Activated naive CD8-positive, alpha-beta T cell treated with anti-CD3 and anti-CD28 coated beads for 36 hours (primary cell): Measurements from ENCODE around the gene INPP4A. TPM values are rescaled to one million over a fixed set of nuclear protein-coding genes. Genes with fewer than 3 reads are reported as not detected.

Source experiments
- DNase-seq: peaks from one replicate; pipeline ENCODE4 v3.0.0; 2021
- H3K27ac Mint-ChIP-seq: one replicate; pipeline ENCODE4 v1.8.0; 2022; ENCODE audit warnings: mild to moderate bottlenecking, moderate library complexity, mixed read lengths
- H3K27me3 Mint-ChIP-seq: one replicate; pipeline ENCODE4 v1.8.0; 2022; ENCODE audit warnings: mild to moderate bottlenecking, mixed read lengths
- H3K36me3 Mint-ChIP-seq: one replicate; pipeline ENCODE4 v1.8.0; 2021; ENCODE audit warnings: mild to moderate bottlenecking, mixed read lengths
- H3K4me1 Mint-ChIP-seq: one replicate; pipeline ENCODE4 v1.8.0; 2021; ENCODE audit warnings: mixed read lengths
- H3K4me3 Mint-ChIP-seq: one replicate; pipeline ENCODE4 v1.8.0; 2022; ENCODE audit warnings: mild to moderate bottlenecking, moderate library complexity, mixed read lengths
- H3K9me3 Mint-ChIP-seq: one replicate; pipeline ENCODE4 v1.8.0; 2022; ENCODE audit warnings: mixed read lengths
- total RNA-seq, 2 experiments: library from RNA; stranded (reverse); gene quantifications; one replicate each; pipeline ENCODE4 v1.2.3, GENCODE V29; 2021

Gene INPP4A
- total RNA-seq, 2 experiments from 2014 or later: 31.6 to 31.9 TPM

- H3K9me3 Mint-ChIP-seq: peaks cover 3% of the 10 kb centered on the region
- no peaks in the 10 kb centered on the region for H3K27me3 Mint-ChIP-seq
- peak overlapping the region; percentile 63 for H3K4me3 Mint-ChIP-seq
- no peak for DNase-seq
- peaks cover 90% of the 10 kb centered on the region for H3K4me1 Mint-ChIP-seq
- H3K27ac Mint-ChIP-seq: peak overlapping the region; percentile 96
- H3K36me3 Mint-ChIP-seq: peaks cover 43% of the 10 kb centered on the region
These were observed 18.4 kb downstream of the INPP4A start for GRCh38 chr2:98463081-98463481.

- Mint-ChIP-seq H3K27ac (peak overlapping the region; percentile 96), H3K4me3 (peak overlapping the region; percentile 63), H3K27me3 (no peaks in the 10 kb centered on the region), H3K4me1 (peaks cover 90% of the 10 kb centered on the region), H3K36me3 (peaks cover 40% of the 10 kb centered on the region), H3K9me3 (peaks cover 3% of the 10 kb centered on the region)
- no peak for DNase-seq
These were observed 18.9 kb downstream of the INPP4A start for GRCh38 chr2:98463551-98463971.

- Mint-ChIP-seq H3K27me3 (no peaks in the 10 kb centered on the region), H3K27ac (peak overlapping the region; percentile 96), H3K36me3 (peaks cover 39% of the 10 kb centered on the region), H3K4me1 (peaks cover 90% of the 10 kb centered on the region), H3K9me3 (peaks cover 3% of the 10 kb centered on the region), H3K4me3 (peak overlapping the region; percentile 63)
- DNase-seq: no peak
These were observed 19.5 kb downstream of the INPP4A start for GRCh38 chr2:98463988-98464771.

GRCh38 chr2:98464772-98465310, 20.2 kb downstream of the INPP4A start:
- H3K27ac Mint-ChIP-seq: peak overlapping the region; percentile 96

GRCh38 chr2:98465456-98466226, 21.0 kb downstream of the INPP4A start:
- Mint-ChIP-seq H3K4me1 (peaks cover 85% of the 10 kb centered on the region), H3K27ac (peak overlapping the region; percentile 96), H3K9me3 (peaks cover 3% of the 10 kb centered on the region), H3K4me3 (peak overlapping the region; percentile 72), H3K36me3 (peaks cover 44% of the 10 kb centered on the region), H3K27me3 (no peaks in the 10 kb centered on the region)
- peak; percentile 71 for DNase-seq

More at GRCh38 chr2:98464772-98465310, 20.2 kb downstream of the INPP4A start:
- peak overlapping the region; percentile 72 for H3K4me3 Mint-ChIP-seq
- H3K36me3 Mint-ChIP-seq: peaks cover 40% of the 10 kb centered on the region
- no peak for DNase-seq
- no peaks in the 10 kb centered on the region for H3K27me3 Mint-ChIP-seq
- peaks cover 89% of the 10 kb centered on the region for H3K4me1 Mint-ChIP-seq
- peaks cover 3% of the 10 kb centered on the region for H3K9me3 Mint-ChIP-seq

GRCh38 chr2:98467082-98467536, 22.5 kb downstream of the INPP4A start:
- peaks cover 46% of the 10 kb centered on the region for H3K36me3 Mint-ChIP-seq
- peaks cover 85% of the 10 kb centered on the region for H3K4me1 Mint-ChIP-seq
- DNase-seq: no peak
- no peaks in the 10 kb centered on the region for H3K27me3 Mint-ChIP-seq
- H3K9me3 Mint-ChIP-seq: peaks cover 3% of the 10 kb centered on the region
- peak overlapping the region; percentile 96 for H3K27ac Mint-ChIP-seq
- H3K4me3 Mint-ChIP-seq: peak overlapping the region; percentile 58

- DNase-seq: no peak
- Mint-ChIP-seq H3K36me3 (peaks cover 46% of the 10 kb centered on the region), H3K9me3 (peaks cover 3% of the 10 kb centered on the region), H3K4me1 (peaks cover 90% of the 10 kb centered on the region), H3K4me3 (no peak overlapping the region), H3K27ac (peak overlapping the region; percentile 96), H3K27me3 (no peaks in the 10 kb centered on the region)
These were observed 23.0 kb downstream of the INPP4A start for GRCh38 chr2:98467652-98468051.

GRCh38 chr2:98468621-98469236, 24.1 kb downstream of the INPP4A start:
- Mint-ChIP-seq H3K27ac (peak overlapping the region; percentile 84), H3K9me3 (peaks cover 3% of the 10 kb centered on the region), H3K27me3 (no peaks in the 10 kb centered on the region), H3K36me3 (peaks cover 43% of the 10 kb centered on the region), H3K4me1 (peaks cover 91% of the 10 kb centered on the region), H3K4me3 (peak overlapping the region; percentile 1)
- DNase-seq: peak; percentile 71

GRCh38 chr2:98469862-98470544, 25.3 kb downstream of the INPP4A start:
- Mint-ChIP-seq H3K27ac (peak overlapping the region; percentile 84), H3K4me3 (peak overlapping the region; percentile 23), H3K4me1 (peaks cover 91% of the 10 kb centered on the region), H3K36me3 (peaks cover 40% of the 10 kb centered on the region), H3K27me3 (no peaks in the 10 kb centered on the region), H3K9me3 (peaks cover 3% of the 10 kb centered on the region)
- DNase-seq: no peak

- Mint-ChIP-seq H3K4me3 (no peak overlapping the region), H3K9me3 (peaks cover 3% of the 10 kb centered on the region), H3K27ac (peak overlapping the region; percentile 84), H3K36me3 (peaks cover 38% of the 10 kb centered on the region), H3K27me3 (no peaks in the 10 kb centered on the region), H3K4me1 (peaks cover 92% of the 10 kb centered on the region)
- no peak for DNase-seq
These were observed 26.2 kb downstream of the INPP4A start for GRCh38 chr2:98470851-98471255.

- H3K27me3 Mint-ChIP-seq: no peaks in the 10 kb centered on the region
- H3K4me1 Mint-ChIP-seq: peaks cover 92% of the 10 kb centered on the region
- peaks cover 30% of the 10 kb centered on the region for H3K36me3 Mint-ChIP-seq
- H3K4me3 Mint-ChIP-seq: no peak overlapping the region
- peaks cover 3% of the 10 kb centered on the region for H3K9me3 Mint-ChIP-seq
- peak overlapping the region; percentile 87 for H3K27ac Mint-ChIP-seq
- DNase-seq: no peak
These were observed 26.9 kb downstream of the INPP4A start for GRCh38 chr2:98471402-98472131.

- no peaks in the 10 kb centered on the region for H3K9me3 Mint-ChIP-seq
- no peak overlapping the region for H3K4me3 Mint-ChIP-seq
- peaks cover 31% of the 10 kb centered on the region for H3K36me3 Mint-ChIP-seq
- H3K27ac Mint-ChIP-seq: peak overlapping the region; percentile 87
- no peak for DNase-seq
- no peaks in the 10 kb centered on the region for H3K27me3 Mint-ChIP-seq
- peaks cover 92% of the 10 kb centered on the region for H3K4me1 Mint-ChIP-seq
These were observed 27.5 kb downstream of the INPP4A start for GRCh38 chr2:98472132-98472650.

GRCh38 chr2:98472961-98473746, 28.5 kb downstream of the INPP4A start:
- H3K27me3 Mint-ChIP-seq: no peaks in the 10 kb centered on the region
- H3K4me3 Mint-ChIP-seq: peak overlapping the region; percentile 7
- H3K27ac Mint-ChIP-seq: peak overlapping the region; percentile 87
- peaks cover 34% of the 10 kb centered on the region for H3K36me3 Mint-ChIP-seq
- H3K9me3 Mint-ChIP-seq: no peaks in the 10 kb centered on the region
- peaks cover 95% of the 10 kb centered on the region for H3K4me1 Mint-ChIP-seq
- DNase-seq: no peak
